GM12878 (cell line): ENCODE measurements around the gene TBRG4. TPM values are rescaled to one million over a fixed set of nuclear protein-coding genes. Genes with fewer than 3 reads are reported as not detected.

Experiments used
- ATAC-seq: fragments of 200-7000 bp; cut with Tn5 transposase; 3 replicates; pipeline ENCODE4 v1.9.1; 2020; ENCODE audit warnings: mild to moderate bottlenecking, moderate library complexity
- BruUV-seq: library from RNA; stranded (reverse); fragments of 400-500 nt; replicated peaks from 2 replicates; lab custom pipeline; 2021; lab: Mats Ljungman, UMichigan
- CTCF ChIA-PET: fragments of 300-600 bp; sonication (Branson Sonifier 250); formaldehyde crosslinking; extraction: SDS; loops from one replicate; lab custom pipeline; 2021; ENCODE audit warnings: inconsistent platforms; lab: Yijun Ruan, JAX
- POLR2A ChIA-PET: fragments of 350-600 bp; formaldehyde crosslinking; extraction: SDS; loops from one replicate; lab custom pipeline; 2021; ENCODE audit warnings: inconsistent platforms; lab: Charles Lee
- RAD21 ChIA-PET: fragments of 300-600 bp; sonication (Branson Sonifier 250); formaldehyde crosslinking; loops from one replicate; lab custom pipeline; 2023; ENCODE audit warnings: antibody characterized with exemption; ENCODE audit not compliant: unreplicated experiment; lab: Charles Lee
- SMC1A ChIA-PET: fragments of 300-600 bp; sonication (Branson Sonifier 250); formaldehyde crosslinking; loops from one replicate; lab custom pipeline; 2023; ENCODE audit not compliant: unreplicated experiment, uncharacterized antibody; lab: Charles Lee
- DNase-seq: peaks from one replicate; pipeline ENCODE4 v3.0.0-alpha.2; 2011; ENCODE audit warnings: low read depth, low spot score
- FAIRE-seq: peaks from 3 replicates; lab custom pipeline; 2011; peaks lifted over from hg19 to GRCh38; lab: Jason Lieb, UNC
- H2AFZ ChIP-seq: 2 replicates; pipeline ENCODE4 v1.6.0; 2011; ENCODE audit warnings: low read depth, low read length, control low read depth; ENCODE audit not compliant: control insufficient read depth
- H3K27ac ChIP-seq: 2 replicates; pipeline ENCODE4 v1.5.1; 2011; ENCODE audit warnings: control low read depth; ENCODE audit not compliant: control insufficient read depth, insufficient read depth
- H3K27me3 ChIP-seq, 2 experiments: replicated peaks in 1 of 2; 2 replicates each; pipeline versions ENCODE4 v1.6.0 to v1.6.1; 2011; ENCODE audit warnings: low read length in 1 of 2; ENCODE audit not compliant: control insufficient read depth in 2 of 2, insufficient read depth in 2 of 2
- H3K36me3 ChIP-seq, 2 experiments: 2 replicates each; pipeline ENCODE4 v1.5.1; 2011; ENCODE audit warnings: low read length in 1 of 2; ENCODE audit not compliant: control insufficient read depth in 2 of 2, insufficient read depth in 2 of 2
- H3K4me1 ChIP-seq: 2 replicates; pipeline ENCODE4 v1.6.1; 2011; ENCODE audit warnings: mild to moderate bottlenecking, low read length, moderate library complexity, mixed read lengths; ENCODE audit not compliant: control insufficient read depth, insufficient read depth
- H3K4me2 ChIP-seq: 2 replicates; pipeline ENCODE4 v1.6.0; 2011; ENCODE audit warnings: control low read depth; ENCODE audit not compliant: control insufficient read depth, insufficient read depth
- H3K4me3 ChIP-seq: fragments of 200-600 bp; sonication (generic); 2 replicates; pipeline ENCODE4 v1.5.1; 2016
- H3K79me2 ChIP-seq: 2 replicates; pipeline ENCODE4 v1.6.0; 2011; ENCODE audit warnings: low read length; ENCODE audit not compliant: control insufficient read depth, insufficient read depth
- H3K9ac ChIP-seq: 2 replicates; pipeline ENCODE4 v1.8.0; 2011; ENCODE audit warnings: low read length, control low read depth, mixed read lengths; ENCODE audit not compliant: control insufficient read depth, insufficient read depth
- H3K9me3 ChIP-seq: replicated peaks from 3 replicates; pipeline ENCODE4 v1.5.1; 2011; ENCODE audit warnings: mild to moderate bottlenecking, low read length; ENCODE audit not compliant: control insufficient read depth, insufficient read depth
- H4K20me1 ChIP-seq: 2 replicates; pipeline ENCODE4 v1.6.0; 2011; ENCODE audit not compliant: control insufficient read depth, insufficient read depth
- BACH1 ChIP-seq: fragments of 450-650 bp; IDR thresholded peaks from 2 replicates; pipeline ENCODE4 v1.6.1; 2017; ENCODE audit warnings: mild to moderate bottlenecking, borderline replicate concordance
- CREM ChIP-seq: IDR thresholded peaks from 2 replicates; pipeline ENCODE4 v1.6.1; 2014; ENCODE audit warnings: antibody characterized with exemption, low read depth
- GABPA ChIP-seq: IDR thresholded peaks from 2 replicates; pipeline ENCODE4 v1.6.1; 2014; ENCODE audit warnings: antibody characterized with exemption, low read depth, mild to moderate bottlenecking, inconsistent platforms
- IRF4 ChIP-seq: IDR thresholded peaks from 2 replicates; pipeline ENCODE4 v1.6.1; 2011; ENCODE audit warnings: low read depth, low read length
- NFYB ChIP-seq: IDR thresholded peaks from 2 replicates; pipeline ENCODE4 v1.6.1; 2011; ENCODE audit warnings: low read depth, mild to moderate bottlenecking, low read length, improper control_type of control experiment, moderate library complexity; ENCODE audit not compliant: insufficient read depth
- POLR2AphosphoS2 ChIP-seq: IDR thresholded peaks from 2 replicates; pipeline ENCODE4 v1.6.1; 2011; ENCODE audit warnings: low read depth, mild to moderate bottlenecking, low read length, improper control_type of control experiment, moderate library complexity
- YBX1 ChIP-seq: fragments of 450-650 bp; IDR thresholded peaks from 2 replicates; pipeline ENCODE4 v1.6.1; 2016; ENCODE audit warnings: antibody characterized with exemption
- YY1 ChIP-seq: IDR thresholded peaks from 2 replicates; pipeline ENCODE4 v1.6.1; 2011; ENCODE audit warnings: low read depth, mild to moderate bottlenecking, low read length
- ZNF207 ChIP-seq: fragments of 450-650 bp; IDR thresholded peaks from 2 replicates; pipeline ENCODE4 v1.6.1; 2014; ENCODE audit warnings: antibody characterized with exemption, mild to moderate bottlenecking, borderline replicate concordance
- WGBS: methylation state at CpG from one replicate; pipeline ENCODE4 v1.1.6; 2016; ENCODE audit warnings: low lambda C conversion rate; ENCODE audit not compliant: insufficient replicate concordance, insufficient coverage; ENCODE audit errors: missing lambda C conversion rate; 5-methylcytosine and 5-hydroxymethylcytosine counted together
- in situ Hi-C: fragments of 300-500 bp; cut with MboI; formaldehyde crosslinking; loops from 9 replicates; pipeline ENCODE4 v1.14.3; 2018; ENCODE audit warnings: mixed read lengths
- intact Hi-C: fragments of 100-400 bp; cut with micrococcal nuclease; formaldehyde crosslinking; loops from one replicate; pipeline ENCODE4 v1.14.2; 2022; ENCODE audit not compliant: unreplicated experiment
- polyA plus RNA-seq, 11 experiments: library from polyadenylated mRNA; depleted of rRNA in 4 of 11; unstranded in 6 of 11; stranded (reverse) in 5 of 11; fragments of >200 nt; fragmentation: Nextera tagmentation in 4 of 11; fragmentation: Illumina TruSeq in 1 of 11; extraction: Ambion mirVana in 4 of 11; extraction: Trizol in 1 of 11; gene quantifications; 1 replicate in 1 of 11; 2 replicates in 10 of 11; pipeline versions ENCODE4 v1.2.1 to v1.2.3, GENCODE V29; 2011 to 2016; ENCODE audit warnings: inconsistent platforms in 2 of 11, missing spikeins in 2 of 11, low read depth in 1 of 11
- total RNA-seq, 4 experiments: library from RNA; depleted of rRNA in 3 of 4; stranded (reverse); fragments of >200 nt in 3 of 4; fragmentation: Illumina TruSeq in 1 of 4; extraction: Trizol in 1 of 4; gene quantifications; 2 replicates each; pipeline versions ENCODE4 v1.2.1 to v1.2.3, GENCODE V29; 2013 to 2021

Gene TBRG4
- total and polyA plus RNA-seq, 10 of the 15 experiments (the other 5 are each of a cell fraction or from before 2014, with no cell fraction given), result 8.4 to 130 (median 118) TPM

DNA sequence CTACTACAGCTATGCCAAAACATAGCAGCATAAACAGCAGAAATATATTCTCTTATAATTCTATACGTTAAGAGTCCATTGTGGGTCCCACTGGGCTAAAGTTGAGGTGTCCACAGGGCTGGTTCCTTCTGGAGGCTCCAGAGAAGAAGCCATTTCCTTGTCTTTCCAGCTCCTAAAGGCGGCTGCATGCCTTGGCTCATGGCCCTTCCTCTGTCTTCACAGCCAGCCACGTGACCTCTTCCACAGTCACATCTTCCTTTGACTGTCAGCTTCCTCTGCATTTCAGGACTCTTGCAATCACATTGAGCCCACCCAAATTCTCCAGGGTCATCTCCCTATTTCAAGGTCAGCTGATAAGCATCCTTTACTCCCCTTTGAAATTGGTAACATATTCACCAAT is 40.0 kb downstream of the TBRG4 start (continued):
- no peak for TF ChIP-seq YBX1
- TF ChIP-seq POLR2AphosphoS2, result no peak
- TF ChIP-seq IRF4, result no peak
- no peak for TF ChIP-seq ZNF207
- TF ChIP-seq BACH1, result no peak
- TF ChIP-seq, all 136 proteins: peak for 0

DNA sequence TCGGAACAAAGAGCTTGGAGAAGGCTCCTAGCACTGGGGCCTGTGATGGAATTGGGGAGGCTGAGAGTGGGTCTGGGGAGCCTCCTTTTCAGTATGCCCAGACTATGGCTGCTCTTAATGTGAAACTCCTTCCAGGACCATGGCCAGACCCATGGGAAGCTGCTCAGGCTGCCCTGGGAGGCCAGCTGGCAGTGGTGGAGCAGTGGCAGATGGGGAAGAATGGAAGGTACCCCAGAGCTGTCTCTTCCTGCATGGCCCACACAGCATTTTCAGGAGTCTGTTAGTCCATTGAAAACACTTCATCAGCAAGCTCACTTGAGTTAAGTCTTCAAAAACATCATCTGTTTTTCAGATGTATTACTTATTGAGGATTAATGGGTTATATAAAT is 41.2 kb downstream of the TBRG4 start:
- no peak overlapping the region for H3K27ac ChIP-seq
- no TSS peak for BruUV-seq
- ChIA-PET POLR2A (interaction anchor here (1.1 kb wide), 1 partner anchor 96 kb away, joined by 3 read pairs; no protein-coding TSS in a partner anchor), CTCF (interaction anchor here (0.9 kb wide), 1 partner anchor 67 kb away, joined by 3 read pairs; no protein-coding TSS in a partner anchor), SMC1A (interaction anchor here (0.7 to 1.0 kb wide), 3 partner anchors 36 to 72 kb away, joined by 3 read pairs; no protein-coding TSS in a partner anchor), RAD21 (no interaction called here)
- H3K79me2 ChIP-seq, result no peaks in the 10 kb centered on the region
- no peaks in the 10 kb centered on the region for H3K27me3 ChIP-seq
- WGBS, result 100% methylated on average over 1 of the region's 1 CpG
- intact Hi-C loops (no loop called here), in situ Hi-C loops (no loop called here)
- ATAC-seq (no peak), DNase-seq (no peak), FAIRE-seq (no peak)
- H3K4me2 ChIP-seq, result no peak overlapping the region
- no peaks in the 10 kb centered on the region for H3K9me3 ChIP-seq
- TF ChIP-seq GABPA, result no peak
- no peak for TF ChIP-seq NFYB
- no peak for TF ChIP-seq IRF4
- TF ChIP-seq CREM, result no peak
- no peak for TF ChIP-seq YY1
- no peak overlapping the region for H2AFZ ChIP-seq
- peaks cover 6% of the 10 kb centered on the region; the same call in 1 of the 2 replicates for H4K20me1 ChIP-seq
- H3K4me3 ChIP-seq, result no peak overlapping the region
- no peak overlapping the region for H3K9ac ChIP-seq
- peaks cover 35 to 65% of the 10 kb centered on the region in 2 experiments for H3K36me3 ChIP-seq
- H3K4me1 ChIP-seq, result no peaks in the 10 kb centered on the region
